Hematopoietic multipotent progenitor cell treated with erythropoietin and hydrocortisone succinate and interleukin-3 and kit ligand, for 15 days (in vitro differentiated cells): Measurements from ENCODE around the gene NIM1K.
"Not testable (repeated sequence)": the region's sequence is repeated elsewhere in the genome, so short reads cannot be mapped to it uniquely, and the experiment has no call there.

ENCODE experiments used
- DNase-seq: peaks from one replicate; pipeline ENCODE4 v3.0.0-alpha.2; 2015; ENCODE audit warnings: low spot score

NIM1K gene

GRCh38 chr5:43314724-43315123, 122.7 kb downstream of the NIM1K start:
- no peak for DNase-seq

- DNase-seq: no peak
Measured at GRCh38 chr5:43315263-43315662, 123.2 kb downstream of the NIM1K start.

- DNase-seq: no peak
Measured at GRCh38 chr5:43315682-43316081, 123.7 kb downstream of the NIM1K start.

GRCh38 chr5:43316421-43316820, 124.4 kb downstream of the NIM1K start:
- DNase-seq: no peak

- DNase-seq: no peak
Measured at GRCh38 chr5:43320846-43321245, 128.8 kb downstream of the NIM1K start.

- DNase-seq: not testable (repeated sequence)
Measured at GRCh38 chr5:43323488-43323887, 131.5 kb downstream of the NIM1K start.

- not testable (repeated sequence) for DNase-seq
Measured at GRCh38 chr5:43325624-43326023, 133.6 kb downstream of the NIM1K start.
